Measurements from ENCODE around the gene CROCC2.

Gene CROCC2

DNA sequence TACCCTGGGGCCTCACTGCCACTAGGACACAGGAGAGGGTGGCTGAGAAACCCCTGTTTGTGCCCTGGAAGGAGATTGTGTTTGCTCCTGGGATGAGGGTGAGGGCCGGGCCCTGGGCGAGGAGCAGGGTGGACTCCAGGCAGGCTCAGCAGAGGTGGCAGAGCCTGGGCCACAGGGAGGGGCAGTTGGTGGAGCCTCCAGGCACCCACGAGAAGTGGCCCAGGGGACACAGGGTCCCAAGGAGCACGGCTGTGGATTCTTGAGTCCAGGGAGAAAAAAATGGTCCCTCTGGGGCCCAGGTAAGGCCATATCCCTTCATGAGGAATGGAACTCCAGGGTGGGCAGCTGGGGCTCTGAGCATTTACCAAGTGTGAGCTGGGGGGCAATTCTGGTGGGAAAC, 18.5 kb upstream of the CROCC2 start:
- H3K9ac ChIP-seq (ENCODE audit: low read length): no peak overlapping the region
- H3K79me2 ChIP-seq (ENCODE audit: insufficient read depth, low read length): no peaks in the 10 kb centered on the region
- H4K20me1 ChIP-seq (ENCODE audit: insufficient read depth, low read length): no peaks in the 10 kb centered on the region
- H3K9me2 ChIP-seq (ENCODE audit: low read depth, low read length): no peaks in the 10 kb centered on the region
- H3K27ac ChIP-seq (ENCODE audit: low read depth, low read length, poor library complexity, severe bottlenecking): no peak overlapping the region
- H3K4me1 ChIP-seq (ENCODE audit: insufficient read depth, low read length, severe bottlenecking): no peaks in the 10 kb centered on the region
- TF ChIP-seq, protein P1, sequence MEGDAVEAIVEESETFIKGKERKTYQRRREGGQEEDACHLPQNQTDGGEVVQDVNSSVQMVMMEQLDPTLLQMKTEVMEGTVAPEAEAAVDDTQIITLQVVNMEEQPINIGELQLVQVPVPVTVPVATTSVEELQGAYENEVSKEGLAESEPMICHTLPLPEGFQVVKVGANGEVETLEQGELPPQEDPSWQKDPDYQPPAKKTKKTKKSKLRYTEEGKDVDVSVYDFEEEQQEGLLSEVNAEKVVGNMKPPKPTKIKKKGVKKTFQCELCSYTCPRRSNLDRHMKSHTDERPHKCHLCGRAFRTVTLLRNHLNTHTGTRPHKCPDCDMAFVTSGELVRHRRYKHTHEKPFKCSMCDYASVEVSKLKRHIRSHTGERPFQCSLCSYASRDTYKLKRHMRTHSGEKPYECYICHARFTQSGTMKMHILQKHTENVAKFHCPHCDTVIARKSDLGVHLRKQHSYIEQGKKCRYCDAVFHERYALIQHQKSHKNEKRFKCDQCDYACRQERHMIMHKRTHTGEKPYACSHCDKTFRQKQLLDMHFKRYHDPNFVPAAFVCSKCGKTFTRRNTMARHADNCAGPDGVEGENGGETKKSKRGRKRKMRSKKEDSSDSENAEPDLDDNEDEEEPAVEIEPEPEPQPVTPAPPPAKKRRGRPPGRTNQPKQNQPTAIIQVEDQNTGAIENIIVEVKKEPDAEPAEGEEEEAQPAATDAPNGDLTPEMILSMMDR (IDR thresholded peaks at IDR 0.05; ENCODE audit: low read length): no peak
- TF ChIP-seq EZH2 (IDR thresholded peaks at IDR 0.05; ENCODE audit: borderline replicate concordance, low read length): no peak
- no peaks in the 10 kb centered on the region for H3K36me3 ChIP-seq (ENCODE audit: insufficient read depth, low read length)
- no peaks in the 10 kb centered on the region for H3K9me3 ChIP-seq (ENCODE audit: low read length)
- H3K4me2 ChIP-seq (ENCODE audit: low read length): no peak overlapping the region
- 0 out of 2 replicates have a peak, but pooled peaks cover 4% of the 10 kb centered on the region for H3K27me3 ChIP-seq (ENCODE audit: insufficient read depth, low read length)
- H3K4me3 ChIP-seq (ENCODE audit: low read depth, low read length, poor library complexity, severe bottlenecking): no peak overlapping the region
- H2AFZ ChIP-seq (ENCODE audit: low read length): no peak overlapping the region
- no peaks in the 10 kb centered on the region for H3F3A ChIP-seq (ENCODE audit: insufficient read depth, low read length)

DNA sequence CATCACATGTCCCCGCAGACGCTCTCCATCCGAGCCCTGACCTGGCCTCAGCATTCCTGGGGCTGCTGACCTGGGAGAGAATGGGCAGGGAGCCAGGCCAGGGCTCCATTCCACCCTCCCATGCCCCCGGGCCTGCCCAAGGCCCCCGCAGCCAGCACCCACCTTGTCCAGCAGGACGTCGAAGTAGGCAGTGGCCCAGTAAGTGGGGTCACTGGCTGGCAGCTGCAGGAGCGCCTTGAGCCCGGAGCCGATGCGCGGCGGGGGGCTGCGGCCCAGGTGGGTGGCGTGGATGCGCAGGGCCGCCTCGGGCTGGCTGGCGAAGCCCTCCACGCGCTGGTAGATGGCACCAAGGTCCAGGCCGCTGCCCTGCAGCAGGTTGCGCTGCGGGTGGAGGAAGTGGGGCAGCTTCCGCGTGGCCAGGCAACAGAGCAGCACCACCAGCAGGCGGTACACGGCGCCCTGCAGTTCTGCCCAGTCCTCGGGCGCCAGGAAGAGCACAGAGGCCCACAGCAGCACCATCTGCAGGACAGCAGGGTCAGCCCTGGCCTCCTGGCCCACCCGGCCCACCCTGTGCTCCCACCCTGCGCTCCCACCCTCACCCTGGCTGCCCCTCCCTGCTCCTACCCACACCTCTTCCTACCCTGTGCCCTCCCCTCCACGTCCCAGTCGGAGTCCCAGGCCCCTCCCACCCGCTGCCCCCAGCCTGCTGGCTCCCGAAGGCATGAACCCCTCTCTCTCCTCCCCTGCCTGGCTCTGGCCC, 17.8 kb upstream of the CROCC2 start:
- H3K4me1 ChIP-seq (ENCODE audit: insufficient read depth, low read length, severe bottlenecking): no peaks in the 10 kb centered on the region

DNA sequence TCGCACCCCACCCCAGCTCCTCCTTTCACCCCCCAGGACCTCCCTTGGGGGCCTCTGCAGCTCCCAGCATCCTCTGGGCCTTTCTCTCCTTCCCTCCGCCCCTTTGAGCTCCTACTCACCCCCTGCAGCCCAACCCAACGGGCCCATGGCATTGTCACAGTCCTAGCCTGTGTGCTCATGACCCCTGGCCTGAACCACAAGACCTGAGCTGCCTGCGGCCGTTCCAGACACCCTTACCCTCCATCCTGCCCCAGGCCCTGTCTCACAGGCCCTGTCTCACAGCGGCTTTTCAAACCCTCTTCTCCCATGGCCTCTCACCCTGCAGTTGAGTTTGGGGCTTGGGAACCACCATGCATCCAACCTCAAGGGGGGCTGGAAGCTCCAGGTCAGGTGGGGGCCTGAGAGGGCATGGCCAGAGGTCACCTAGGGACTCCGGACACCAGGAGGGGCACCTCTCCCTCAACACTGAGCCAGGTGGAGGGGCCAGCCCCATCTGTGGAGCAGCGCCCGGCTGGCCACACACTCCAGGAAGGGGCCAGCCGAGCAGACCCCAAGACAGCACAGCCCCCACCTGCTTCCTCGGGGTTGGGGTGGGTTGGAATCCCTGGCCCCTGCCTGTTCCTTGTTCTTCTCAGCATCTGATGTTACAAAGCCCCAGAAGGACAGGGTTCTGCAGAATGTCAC, 17.1 kb upstream of the CROCC2 start:
- H3K9me2 ChIP-seq (ENCODE audit: low read depth, low read length): no peaks in the 10 kb centered on the region
- H2AFZ ChIP-seq (ENCODE audit: low read length): no peak overlapping the region
- no peaks in the 10 kb centered on the region for H4K20me1 ChIP-seq (ENCODE audit: insufficient read depth, low read length)
- H3K4me1 ChIP-seq (ENCODE audit: insufficient read depth, low read length, severe bottlenecking): no peaks in the 10 kb centered on the region
- H3K36me3 ChIP-seq (ENCODE audit: insufficient read depth, low read length): no peaks in the 10 kb centered on the region
- no peaks in the 10 kb centered on the region for H3F3A ChIP-seq (ENCODE audit: insufficient read depth, low read length)
- H3K79me2 ChIP-seq (ENCODE audit: insufficient read depth, low read length): no peaks in the 10 kb centered on the region
- no peak overlapping the region for H3K4me3 ChIP-seq (ENCODE audit: low read depth, low read length, poor library complexity, severe bottlenecking)
- no peak overlapping the region for H3K4me2 ChIP-seq (ENCODE audit: low read length)
- no peak overlapping the region for H3K9ac ChIP-seq (ENCODE audit: low read length)
- H3K27me3 ChIP-seq (ENCODE audit: insufficient read depth, low read length): 0 out of 2 replicates have a peak, but pooled peaks cover 4% of the 10 kb centered on the region
- H3K27ac ChIP-seq (ENCODE audit: low read depth, low read length, poor library complexity, severe bottlenecking): no peak overlapping the region
- no peaks in the 10 kb centered on the region for H3K9me3 ChIP-seq (ENCODE audit: low read length)
- TF ChIP-seq, protein P1 (IDR thresholded peaks at IDR 0.05; ENCODE audit: low read length): no peak
- TF ChIP-seq EZH2 (IDR thresholded peaks at IDR 0.05; ENCODE audit: borderline replicate concordance, low read length): no peak

More for the DNA sequence above, 17.8 kb upstream of the CROCC2 start:
- no peaks in the 10 kb centered on the region for H3K36me3 ChIP-seq (ENCODE audit: insufficient read depth, low read length)
- H4K20me1 ChIP-seq (ENCODE audit: insufficient read depth, low read length): no peaks in the 10 kb centered on the region
- no peak overlapping the region for H3K4me2 ChIP-seq (ENCODE audit: low read length)
- no peaks in the 10 kb centered on the region for H3F3A ChIP-seq (ENCODE audit: insufficient read depth, low read length)
- H3K27ac ChIP-seq (ENCODE audit: low read depth, low read length, poor library complexity, severe bottlenecking): no peak overlapping the region
- H3K27me3 ChIP-seq (ENCODE audit: insufficient read depth, low read length): 0 out of 2 replicates have a peak, but pooled peaks cover 4% of the 10 kb centered on the region
- no peak overlapping the region for H3K9ac ChIP-seq (ENCODE audit: low read length)
- H3K79me2 ChIP-seq (ENCODE audit: insufficient read depth, low read length): no peaks in the 10 kb centered on the region
- H2AFZ ChIP-seq (ENCODE audit: low read length): no peak overlapping the region
- no peaks in the 10 kb centered on the region for H3K9me3 ChIP-seq (ENCODE audit: low read length)
- no peaks in the 10 kb centered on the region for H3K9me2 ChIP-seq (ENCODE audit: low read depth, low read length)
- H3K4me3 ChIP-seq (ENCODE audit: low read depth, low read length, poor library complexity, severe bottlenecking): no peak overlapping the region
- no peak for TF ChIP-seq EZH2 (IDR thresholded peaks at IDR 0.05; ENCODE audit: borderline replicate concordance, low read length)
- TF ChIP-seq, protein P1 (IDR thresholded peaks at IDR 0.05; ENCODE audit: low read length): no peak
